ENCODE results near the gene GRIK1. TPM values are rescaled to one million over a fixed set of nuclear protein-coding genes. Genes with fewer than 3 reads are reported as not detected.

Gene GRIK1
- total RNA-seq, 1 experiment from 2014 or later: not detected

DNA sequence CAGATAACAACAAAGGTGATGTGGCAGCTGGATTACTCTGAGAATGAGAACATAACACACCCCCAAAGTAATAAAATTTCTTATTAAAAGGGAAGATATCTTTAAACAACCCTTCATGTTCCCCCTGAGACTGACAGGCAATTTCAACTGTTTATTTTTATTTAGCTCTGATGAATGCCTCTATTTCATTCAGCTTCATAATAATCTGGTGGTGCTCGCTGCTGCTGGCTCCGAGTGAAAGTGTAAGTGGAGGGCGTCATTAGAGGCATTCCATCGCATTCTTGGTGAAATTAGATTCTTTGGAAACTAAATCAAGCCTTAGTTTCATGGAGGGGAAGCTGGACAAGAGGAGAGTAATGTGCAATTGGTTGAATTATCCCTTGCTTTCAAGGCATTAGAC is 128.9 kb downstream of the GRIK1 start:
- Histone ChIP-seq H3K4me3 (ENCODE audit: low read length) (no peak overlapping the region), H3K9me3 (ENCODE audit: low read length) (no peaks in the 10 kb centered on the region), H2AFZ (ENCODE audit: low read length) (no peak overlapping the region), H3K4me2 (ENCODE audit: low read depth, low read length, poor library complexity, severe bottlenecking) (no peak overlapping the region), H3K9ac (ENCODE audit: low read length) (no peak overlapping the region), H3K36me3 (ENCODE audit: insufficient read depth, low read length) (no peaks in the 10 kb centered on the region), H3K79me2 (ENCODE audit: low read length) (no peaks in the 10 kb centered on the region), H4K20me1 (ENCODE audit: insufficient read depth, low read depth, low read length) (no peaks in the 10 kb centered on the region), H3K4me1 (ENCODE audit: low read length) (no peaks in the 10 kb centered on the region), H3K9me2 (replicated peaks; ENCODE audit: insufficient read depth, low read length) (no peaks in the 10 kb centered on the region), H3K27me3 (ENCODE audit: low read length) (no peaks in the 10 kb centered on the region), H3K27ac (ENCODE audit: low read length) (no peak overlapping the region)
- no peak for DNase-seq

DNA sequence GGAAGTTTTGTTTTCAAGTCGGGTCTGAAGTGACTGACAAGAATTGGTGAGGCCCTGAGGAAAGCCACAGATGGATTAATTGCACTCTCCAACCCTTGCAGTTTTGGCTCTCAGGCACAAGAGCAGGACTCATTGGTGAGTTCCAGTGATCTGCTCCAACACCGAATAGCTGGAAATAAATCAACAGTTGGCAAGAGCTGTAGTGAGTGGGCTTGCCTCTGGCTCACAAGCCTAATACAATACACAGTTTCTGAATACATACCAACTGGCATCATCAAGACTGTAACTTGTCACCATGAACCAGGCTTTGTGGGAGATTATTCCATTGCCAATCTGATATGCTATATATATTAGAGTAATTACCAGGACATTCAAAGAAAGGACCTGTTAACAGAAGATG is 131.6 kb downstream of the GRIK1 start:
- no peak overlapping the region for H3K4me2 ChIP-seq (ENCODE audit: low read depth, low read length, poor library complexity, severe bottlenecking)
- H3K9me2 ChIP-seq (replicated peaks; ENCODE audit: insufficient read depth, low read length): no peaks in the 10 kb centered on the region
- H3K27me3 ChIP-seq (ENCODE audit: low read length): no peaks in the 10 kb centered on the region
- no peak overlapping the region for H3K9ac ChIP-seq (ENCODE audit: low read length)
- H3K9me3 ChIP-seq (ENCODE audit: low read length): no peaks in the 10 kb centered on the region
- H3K79me2 ChIP-seq (ENCODE audit: low read length): no peaks in the 10 kb centered on the region
- no peaks in the 10 kb centered on the region for H3K36me3 ChIP-seq (ENCODE audit: insufficient read depth, low read length)
- no peak overlapping the region for H3K4me3 ChIP-seq (ENCODE audit: low read length)
- H3K27ac ChIP-seq (ENCODE audit: low read length): no peak overlapping the region
- H2AFZ ChIP-seq (ENCODE audit: low read length): no peak overlapping the region
- no peaks in the 10 kb centered on the region for H3K4me1 ChIP-seq (ENCODE audit: low read length)
- DNase-seq: no peak
- H4K20me1 ChIP-seq (ENCODE audit: insufficient read depth, low read depth, low read length): no peaks in the 10 kb centered on the region

DNA sequence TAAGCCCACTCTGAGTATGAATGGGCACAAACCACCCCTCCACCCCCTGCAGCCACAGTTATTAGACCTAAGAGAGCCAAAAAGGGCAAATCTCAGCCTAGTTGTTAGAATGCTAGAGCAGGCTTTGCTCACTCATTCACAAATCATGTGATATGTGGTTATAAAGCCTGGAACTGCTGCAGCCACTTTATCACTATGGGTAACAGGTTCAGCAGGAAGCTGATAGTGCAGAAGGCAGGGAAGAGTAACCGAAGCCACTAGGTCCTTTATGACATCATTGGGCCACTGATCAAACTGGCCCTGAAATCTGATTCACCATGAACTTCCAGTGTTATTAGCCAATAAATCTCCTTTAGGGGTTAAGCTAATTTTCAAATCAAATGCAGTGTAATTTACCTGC is 134.7 kb downstream of the GRIK1 start:
- Histone ChIP-seq H3K9ac (ENCODE audit: low read length) (no peak overlapping the region), H3K79me2 (ENCODE audit: low read length) (no peaks in the 10 kb centered on the region), H3K36me3 (ENCODE audit: insufficient read depth, low read length) (no peaks in the 10 kb centered on the region), H3K9me3 (ENCODE audit: low read length) (no peaks in the 10 kb centered on the region), H3K27me3 (ENCODE audit: low read length) (no peaks in the 10 kb centered on the region), H3K4me2 (ENCODE audit: low read depth, low read length, poor library complexity, severe bottlenecking) (no peak overlapping the region), H2AFZ (ENCODE audit: low read length) (no peak overlapping the region), H4K20me1 (ENCODE audit: insufficient read depth, low read depth, low read length) (no peaks in the 10 kb centered on the region), H3K4me3 (ENCODE audit: low read length) (no peak overlapping the region), H3K4me1 (ENCODE audit: low read length) (no peaks in the 10 kb centered on the region), H3K27ac (ENCODE audit: low read length) (no peak overlapping the region), H3K9me2 (replicated peaks; ENCODE audit: insufficient read depth, low read length) (no peaks in the 10 kb centered on the region)
- no peak for DNase-seq

DNA sequence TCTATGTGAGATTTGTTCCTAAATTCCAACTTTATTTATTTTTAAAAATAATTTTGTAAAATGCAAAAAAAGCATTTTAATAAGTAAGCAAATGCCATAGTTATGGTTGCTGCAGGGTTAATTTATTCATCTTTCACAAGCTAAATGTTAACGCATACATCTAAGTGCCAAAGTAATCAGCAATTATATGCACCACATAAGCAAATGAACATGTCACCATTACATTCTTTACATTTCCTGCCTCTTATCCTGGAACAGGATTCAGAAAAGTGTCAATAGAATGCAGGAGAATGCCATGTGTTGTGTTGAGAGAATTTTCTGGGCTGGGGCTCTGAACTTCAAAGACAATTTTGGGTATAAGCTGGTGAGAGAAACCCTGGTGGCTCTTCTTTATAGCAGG is 136.6 kb downstream of the GRIK1 start:
- Histone ChIP-seq H3K9me3 (ENCODE audit: low read length) (no peaks in the 10 kb centered on the region), H3K36me3 (ENCODE audit: insufficient read depth, low read length) (no peaks in the 10 kb centered on the region), H3K9ac (ENCODE audit: low read length) (no peak overlapping the region), H3K4me2 (ENCODE audit: low read depth, low read length, poor library complexity, severe bottlenecking) (no peak overlapping the region), H3K4me1 (ENCODE audit: low read length) (no peaks in the 10 kb centered on the region), H3K27ac (ENCODE audit: low read length) (no peak overlapping the region), H3K4me3 (ENCODE audit: low read length) (no peak overlapping the region), H3K27me3 (ENCODE audit: low read length) (no peaks in the 10 kb centered on the region), H3K9me2 (replicated peaks; ENCODE audit: insufficient read depth, low read length) (no peaks in the 10 kb centered on the region), H2AFZ (ENCODE audit: low read length) (no peak overlapping the region), H3K79me2 (ENCODE audit: low read length) (no peaks in the 10 kb centered on the region), H4K20me1 (ENCODE audit: insufficient read depth, low read depth, low read length) (no peaks in the 10 kb centered on the region)
- DNase-seq: no peak

DNA sequence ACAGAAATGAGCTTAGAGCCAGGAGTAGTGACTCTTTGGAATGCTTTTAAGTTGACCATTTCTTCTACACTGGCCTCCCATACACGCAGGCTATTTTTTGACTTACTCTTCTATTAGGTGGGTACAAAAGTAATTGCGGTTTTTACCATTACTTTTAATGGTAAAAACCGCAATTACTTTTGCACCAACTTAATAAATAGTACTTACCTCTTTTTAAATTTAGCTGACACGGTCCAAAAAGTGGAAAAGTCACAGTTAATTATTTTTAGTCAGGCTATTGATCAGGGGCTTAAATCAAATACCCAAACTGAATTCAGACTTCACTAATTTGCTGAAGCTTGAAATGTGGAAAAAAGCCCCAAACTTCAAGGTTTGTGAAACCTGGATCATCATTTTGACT is 138.7 kb downstream of the GRIK1 start:
- Histone ChIP-seq H3K36me3 (ENCODE audit: insufficient read depth, low read length) (no peaks in the 10 kb centered on the region), H3K27me3 (ENCODE audit: low read length) (no peaks in the 10 kb centered on the region)

DNA sequence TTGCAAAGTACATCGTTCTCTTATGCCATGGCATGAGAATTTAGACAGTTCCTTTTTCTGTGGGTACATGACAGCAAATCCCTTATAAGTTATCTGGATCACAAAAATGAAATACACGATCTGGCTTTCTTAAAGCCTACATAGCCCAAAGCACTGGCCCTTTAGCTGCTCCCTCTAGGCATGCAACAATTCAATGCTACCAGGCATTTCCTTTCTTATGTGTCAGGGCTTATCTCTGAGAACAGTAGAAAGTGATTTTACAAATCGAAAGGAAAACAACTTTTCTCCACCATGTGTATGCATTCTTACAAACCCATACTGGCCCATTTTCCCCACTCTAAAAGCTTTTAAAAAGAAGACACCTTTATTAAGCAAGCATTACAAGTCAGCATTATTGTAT is 139.7 kb downstream of the GRIK1 start:
- Histone ChIP-seq H3K9me3 (ENCODE audit: low read length) (no peaks in the 10 kb centered on the region), H3K9me2 (replicated peaks; ENCODE audit: insufficient read depth, low read length) (no peaks in the 10 kb centered on the region), H3K36me3 (ENCODE audit: insufficient read depth, low read length) (no peaks in the 10 kb centered on the region), H3K9ac (ENCODE audit: low read length) (no peak overlapping the region), H3K27me3 (ENCODE audit: low read length) (no peaks in the 10 kb centered on the region), H3K79me2 (ENCODE audit: low read length) (no peaks in the 10 kb centered on the region), H4K20me1 (ENCODE audit: insufficient read depth, low read depth, low read length) (no peaks in the 10 kb centered on the region), H3K4me3 (ENCODE audit: low read length) (no peak overlapping the region), H3K4me2 (ENCODE audit: low read depth, low read length, poor library complexity, severe bottlenecking) (no peak overlapping the region), H3K27ac (ENCODE audit: low read length) (no peak overlapping the region), H3K4me1 (ENCODE audit: low read length) (no peaks in the 10 kb centered on the region), H2AFZ (ENCODE audit: low read length) (no peak overlapping the region)
- DNase-seq: no peak

More for the DNA sequence above, 138.7 kb downstream of the GRIK1 start:
- no peaks in the 10 kb centered on the region for H3K9me3 ChIP-seq (ENCODE audit: low read length)
- no peaks in the 10 kb centered on the region for H3K4me1 ChIP-seq (ENCODE audit: low read length)
- H3K4me2 ChIP-seq (ENCODE audit: low read depth, low read length, poor library complexity, severe bottlenecking): no peak overlapping the region
- H3K79me2 ChIP-seq (ENCODE audit: low read length): no peaks in the 10 kb centered on the region
- no peak overlapping the region for H3K27ac ChIP-seq (ENCODE audit: low read length)
- no peaks in the 10 kb centered on the region for H3K9me2 ChIP-seq (replicated peaks; ENCODE audit: insufficient read depth, low read length)
- no peak overlapping the region for H3K4me3 ChIP-seq (ENCODE audit: low read length)
- no peaks in the 10 kb centered on the region for H4K20me1 ChIP-seq (ENCODE audit: insufficient read depth, low read depth, low read length)
- H2AFZ ChIP-seq (ENCODE audit: low read length): no peak overlapping the region
- no peak for DNase-seq
- no peak overlapping the region for H3K9ac ChIP-seq (ENCODE audit: low read length)

DNA sequence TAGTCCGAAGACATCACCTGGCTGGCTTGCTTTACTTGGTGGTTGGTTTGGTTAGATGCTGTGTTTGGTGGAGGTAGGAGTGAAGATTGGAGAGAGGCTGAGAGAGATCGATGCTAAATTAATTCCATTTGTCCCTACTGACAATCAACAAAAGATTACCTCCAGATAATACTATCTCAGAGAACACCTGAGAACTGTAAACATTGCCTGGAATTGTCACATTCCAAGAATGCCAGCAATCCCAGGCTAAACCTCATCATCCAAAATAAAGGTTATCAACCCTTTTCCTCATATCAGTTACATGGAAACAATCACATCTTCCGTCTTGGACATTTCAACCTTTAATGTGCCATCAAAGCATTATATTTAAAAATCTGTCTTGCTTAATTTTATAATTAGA is 141.0 kb downstream of the GRIK1 start:
- H3K27ac ChIP-seq (ENCODE audit: low read length): no peak overlapping the region
- no peak for DNase-seq
- H3K9ac ChIP-seq (ENCODE audit: low read length): no peak overlapping the region
- H3K4me3 ChIP-seq (ENCODE audit: low read length): no peak overlapping the region
- no peak overlapping the region for H3K4me2 ChIP-seq (ENCODE audit: low read depth, low read length, poor library complexity, severe bottlenecking)
- no peaks in the 10 kb centered on the region for H3K9me2 ChIP-seq (replicated peaks; ENCODE audit: insufficient read depth, low read length)
- no peaks in the 10 kb centered on the region for H3K79me2 ChIP-seq (ENCODE audit: low read length)
- H3K27me3 ChIP-seq (ENCODE audit: low read length): no peaks in the 10 kb centered on the region
- H3K36me3 ChIP-seq (ENCODE audit: insufficient read depth, low read length): no peaks in the 10 kb centered on the region
- H3K9me3 ChIP-seq (ENCODE audit: low read length): no peaks in the 10 kb centered on the region
- no peaks in the 10 kb centered on the region for H4K20me1 ChIP-seq (ENCODE audit: insufficient read depth, low read depth, low read length)
- H2AFZ ChIP-seq (ENCODE audit: low read length): no peak overlapping the region
- H3K4me1 ChIP-seq (ENCODE audit: low read length): no peaks in the 10 kb centered on the region

DNA sequence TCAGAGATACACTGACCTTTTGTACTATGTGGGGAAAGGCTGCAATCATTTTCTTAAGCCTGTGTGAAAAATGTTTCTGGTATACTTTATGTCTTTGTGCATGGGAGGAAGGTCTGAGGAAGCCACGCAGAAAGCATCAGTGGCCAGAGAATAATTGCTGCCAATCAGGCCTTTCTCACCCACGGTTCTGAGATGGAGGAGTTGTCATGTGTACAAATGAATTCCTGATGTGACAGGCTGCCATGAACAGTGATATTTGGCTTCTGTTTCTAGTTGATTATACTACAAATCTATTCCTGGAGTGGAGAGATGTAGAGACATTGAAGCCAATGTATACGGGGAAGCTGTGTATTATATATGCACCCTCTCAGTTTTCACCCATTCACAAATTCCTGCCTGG is 142.6 kb downstream of the GRIK1 start:
- no peaks in the 10 kb centered on the region for H3K27me3 ChIP-seq (ENCODE audit: low read length)
- H3K9me3 ChIP-seq (ENCODE audit: low read length): no peaks in the 10 kb centered on the region
- no peaks in the 10 kb centered on the region for H3K9me2 ChIP-seq (replicated peaks; ENCODE audit: insufficient read depth, low read length)
- no peaks in the 10 kb centered on the region for H3K4me1 ChIP-seq (ENCODE audit: low read length)
- no peak overlapping the region for H3K9ac ChIP-seq (ENCODE audit: low read length)
- no peak overlapping the region for H3K4me2 ChIP-seq (ENCODE audit: low read depth, low read length, poor library complexity, severe bottlenecking)
- no peak overlapping the region for H3K4me3 ChIP-seq (ENCODE audit: low read length)
- DNase-seq: no peak
- H4K20me1 ChIP-seq (ENCODE audit: insufficient read depth, low read depth, low read length): no peaks in the 10 kb centered on the region
- H3K36me3 ChIP-seq (ENCODE audit: insufficient read depth, low read length): no peaks in the 10 kb centered on the region
- no peak overlapping the region for H2AFZ ChIP-seq (ENCODE audit: low read length)
- no peak overlapping the region for H3K27ac ChIP-seq (ENCODE audit: low read length)
- no peaks in the 10 kb centered on the region for H3K79me2 ChIP-seq (ENCODE audit: low read length)

DNA sequence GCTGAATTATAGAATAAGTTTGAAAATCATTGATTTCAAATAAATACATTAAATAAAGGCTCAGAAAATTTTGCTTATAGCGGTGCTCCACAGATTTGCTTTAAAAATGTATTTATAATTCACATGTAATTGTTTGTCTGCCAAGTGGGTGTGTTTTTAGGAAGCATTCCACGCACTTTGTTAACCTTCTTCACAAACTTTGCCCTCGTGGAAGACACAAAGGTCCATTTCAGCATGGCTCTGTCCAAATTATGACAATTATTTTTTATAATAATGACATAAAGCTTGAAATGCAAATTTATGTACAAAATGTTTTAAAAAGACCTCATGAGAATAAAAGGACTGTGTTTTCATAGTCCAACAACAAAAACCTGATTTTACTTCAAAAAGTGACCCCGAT is 146.1 kb downstream of the GRIK1 start:
- Histone ChIP-seq H3K4me2 (ENCODE audit: low read depth, low read length, poor library complexity, severe bottlenecking) (no peak overlapping the region), H3K4me3 (ENCODE audit: low read length) (no peak overlapping the region), H3K9me3 (ENCODE audit: low read length) (no peaks in the 10 kb centered on the region), H3K27me3 (ENCODE audit: low read length) (no peaks in the 10 kb centered on the region), H3K79me2 (ENCODE audit: low read length) (no peaks in the 10 kb centered on the region), H3K9me2 (replicated peaks; ENCODE audit: insufficient read depth, low read length) (no peaks in the 10 kb centered on the region), H3K4me1 (ENCODE audit: low read length) (no peaks in the 10 kb centered on the region), H3K27ac (ENCODE audit: low read length) (no peak overlapping the region), H3K9ac (ENCODE audit: low read length) (no peak overlapping the region), H4K20me1 (ENCODE audit: insufficient read depth, low read depth, low read length) (no peaks in the 10 kb centered on the region), H2AFZ (ENCODE audit: low read length) (no peak overlapping the region), H3K36me3 (ENCODE audit: insufficient read depth, low read length) (no peaks in the 10 kb centered on the region)
- no peak for DNase-seq

All from Karpas-422 (cell line).